Karpas-422 (cell line): ENCODE measurements around the gene BDKRB1. TPM values are rescaled to one million over a fixed set of nuclear protein-coding genes. Genes with fewer than 3 reads are reported as not detected.

ENCODE experiments used
- DNase-seq: peaks from one replicate; pipeline ENCODE4 v3.0.0-alpha.2; 2015
- H2AFZ ChIP-seq: fragments of 200-600 bp; sonication (generic); 2 replicates; pipeline ENCODE4 v1.6.1; 2014; ENCODE audit warnings: antibody characterized with exemption, low read length, mixed read lengths
- H3K27ac ChIP-seq: fragments of 200-600 bp; sonication (generic); 2 replicates; pipeline ENCODE4 v1.5.1; 2014; ENCODE audit warnings: mild to moderate bottlenecking, low read length, moderate library complexity
- H3K27me3 ChIP-seq: fragments of 200-600 bp; sonication (generic); 2 replicates; pipeline ENCODE4 v1.6.1; 2014; ENCODE audit warnings: low read length, mixed read lengths
- H3K36me3 ChIP-seq: fragments of 200-600 bp; sonication (generic); 2 replicates; pipeline ENCODE4 v1.6.1; 2014; ENCODE audit warnings: low read length, mixed read lengths; ENCODE audit not compliant: insufficient read depth
- H3K4me1 ChIP-seq: fragments of 200-600 bp; sonication (generic); 2 replicates; pipeline ENCODE4 v1.6.1; 2014; ENCODE audit warnings: mild to moderate bottlenecking, low read length, mixed read lengths
- H3K4me2 ChIP-seq: fragments of 200-600 bp; sonication (generic); 2 replicates; pipeline ENCODE4 v1.6.1; 2014; ENCODE audit warnings: low read length, low read depth, mild to moderate bottlenecking; ENCODE audit not compliant: poor library complexity, severe bottlenecking
- H3K4me3 ChIP-seq: fragments of 200-600 bp; sonication (generic); 2 replicates; pipeline ENCODE4 v1.5.1; 2014; ENCODE audit warnings: mild to moderate bottlenecking, antibody characterized with exemption, low read length, mixed read lengths
- H3K79me2 ChIP-seq: fragments of 200-600 bp; sonication (generic); 2 replicates; pipeline ENCODE4 v1.6.1; 2014; ENCODE audit warnings: mild to moderate bottlenecking, low read length, mixed read lengths
- H3K9ac ChIP-seq: fragments of 200-600 bp; sonication (generic); 2 replicates; pipeline ENCODE4 v1.6.0; 2014; ENCODE audit warnings: low read length
- H3K9me2 ChIP-seq: fragments of 200-600 bp; sonication (generic), shearing (Covaris generic); replicated peaks from 2 replicates; pipeline ENCODE4 v1.6.0; 2014; ENCODE audit warnings: mild to moderate bottlenecking, low read length, moderate library complexity; ENCODE audit not compliant: insufficient read depth
- H3K9me3 ChIP-seq: fragments of 300-700, 200-600 bp; sonication (generic); 2 replicates; pipeline ENCODE4 v1.6.1; 2014; ENCODE audit warnings: low read length, mixed read lengths
- H4K20me1 ChIP-seq: fragments of 200-600 bp; sonication (generic); 2 replicates; pipeline ENCODE4 v1.6.1; 2014; ENCODE audit warnings: mild to moderate bottlenecking, antibody characterized with exemption, low read length, low read depth; ENCODE audit not compliant: insufficient read depth
- total RNA-seq: library from RNA; depleted of rRNA; stranded (reverse); fragments of >200 nt; shearing (Covaris generic); gene quantifications from 2 replicates; pipeline ENCODE4 v1.2.3, GENCODE V29; 2014; ENCODE audit warnings: low replicate concordance

The BDKRB1 gene
- total RNA-seq, 1 experiment from 2014 or later = not detected

- no peaks in the 10 kb centered on the region for H3K36me3 ChIP-seq
- no peak for DNase-seq
- no peak overlapping the region for H3K9ac ChIP-seq
- H3K27me3 ChIP-seq = no peaks in the 10 kb centered on the region
- no peaks in the 10 kb centered on the region for H3K9me2 ChIP-seq
- H3K9me3 ChIP-seq = no peaks in the 10 kb centered on the region
- H3K4me3 ChIP-seq = no peak overlapping the region
- H2AFZ ChIP-seq = no peak overlapping the region
- no peaks in the 10 kb centered on the region for H4K20me1 ChIP-seq
- H3K79me2 ChIP-seq = no peaks in the 10 kb centered on the region
- no peak overlapping the region for H3K4me2 ChIP-seq
- H3K4me1 ChIP-seq = no peaks in the 10 kb centered on the region
- no peak overlapping the region for H3K27ac ChIP-seq
These were observed 40.4 kb upstream of the BDKRB1 start for GRCh38 chr14:96215452-96216244.

DNA sequence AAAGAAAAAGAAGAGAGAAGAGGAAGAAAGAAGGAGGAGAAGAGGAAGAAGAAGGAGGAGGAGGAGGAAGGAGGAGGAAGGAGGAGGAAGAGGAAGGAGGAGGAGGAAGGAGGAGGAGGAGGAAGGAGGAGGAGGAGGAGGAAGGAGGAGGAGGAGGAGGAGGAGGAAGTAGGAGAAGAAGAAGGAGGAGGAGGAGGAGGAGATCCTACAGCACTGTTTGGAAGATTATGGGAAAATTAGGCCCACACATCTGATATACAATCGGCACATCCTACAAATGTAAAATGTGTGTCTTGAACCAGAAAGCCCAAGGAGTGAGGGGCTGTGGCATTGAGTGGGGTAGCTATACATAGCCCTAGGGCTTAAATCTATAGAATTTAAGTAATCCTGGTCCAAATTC is 39.4 kb upstream of the BDKRB1 start:
- Histone ChIP-seq H3K4me2 (no peak overlapping the region), H3K4me3 (no peak overlapping the region), H4K20me1 (no peaks in the 10 kb centered on the region), H3K27me3 (no peaks in the 10 kb centered on the region), H3K36me3 (no peaks in the 10 kb centered on the region), H3K27ac (no peak overlapping the region), H3K9me3 (no peaks in the 10 kb centered on the region), H3K9me2 (no peaks in the 10 kb centered on the region), H3K79me2 (no peaks in the 10 kb centered on the region), H3K4me1 (no peaks in the 10 kb centered on the region), H3K9ac (no peak overlapping the region), H2AFZ (no peak overlapping the region)
- DNase-seq = no peak

GRCh38 chr14:96217376-96217913 is 38.6 kb upstream of the BDKRB1 start:
- Histone ChIP-seq H4K20me1 (no peaks in the 10 kb centered on the region), H3K9me3 (no peaks in the 10 kb centered on the region), H3K36me3 (no peaks in the 10 kb centered on the region), H3K4me3 (no peak overlapping the region), H3K9me2 (no peaks in the 10 kb centered on the region), H3K27ac (no peak overlapping the region), H3K79me2 (no peaks in the 10 kb centered on the region), H3K4me1 (no peaks in the 10 kb centered on the region), H3K9ac (no peak overlapping the region), H3K4me2 (no peak overlapping the region), H3K27me3 (no peaks in the 10 kb centered on the region), H2AFZ (no peak overlapping the region)
- no peak for DNase-seq

- Histone ChIP-seq H3K36me3 (no peaks in the 10 kb centered on the region), H3K9me2 (no peaks in the 10 kb centered on the region)
These were observed 34.8 kb upstream of the BDKRB1 start for GRCh38 chr14:96221109-96221650.

GRCh38 chr14:96221841-96222240 is 34.2 kb upstream of the BDKRB1 start:
- no peaks in the 10 kb centered on the region for H3K36me3 ChIP-seq
- no peaks in the 10 kb centered on the region for H3K9me3 ChIP-seq
- no peak for DNase-seq
- H3K27me3 ChIP-seq = no peaks in the 10 kb centered on the region
- H3K4me3 ChIP-seq = no peak overlapping the region
- H3K27ac ChIP-seq = no peak overlapping the region
- H3K9me2 ChIP-seq = no peaks in the 10 kb centered on the region
- no peaks in the 10 kb centered on the region for H4K20me1 ChIP-seq
- no peaks in the 10 kb centered on the region for H3K79me2 ChIP-seq
- no peak overlapping the region for H3K9ac ChIP-seq
- no peak overlapping the region for H3K4me2 ChIP-seq
- no peaks in the 10 kb centered on the region for H3K4me1 ChIP-seq
- H2AFZ ChIP-seq = no peak overlapping the region

More at GRCh38 chr14:96221109-96221650, 34.8 kb upstream of the BDKRB1 start:
- H3K4me1 ChIP-seq = no peaks in the 10 kb centered on the region
- no peaks in the 10 kb centered on the region for H4K20me1 ChIP-seq
- H3K79me2 ChIP-seq = no peaks in the 10 kb centered on the region
- no peak for DNase-seq
- no peak overlapping the region for H3K4me2 ChIP-seq
- no peak overlapping the region for H3K4me3 ChIP-seq
- no peak overlapping the region for H3K9ac ChIP-seq
- no peaks in the 10 kb centered on the region for H3K9me3 ChIP-seq
- H3K27ac ChIP-seq = no peak overlapping the region
- H2AFZ ChIP-seq = no peak overlapping the region
- H3K27me3 ChIP-seq = no peaks in the 10 kb centered on the region

DNA sequence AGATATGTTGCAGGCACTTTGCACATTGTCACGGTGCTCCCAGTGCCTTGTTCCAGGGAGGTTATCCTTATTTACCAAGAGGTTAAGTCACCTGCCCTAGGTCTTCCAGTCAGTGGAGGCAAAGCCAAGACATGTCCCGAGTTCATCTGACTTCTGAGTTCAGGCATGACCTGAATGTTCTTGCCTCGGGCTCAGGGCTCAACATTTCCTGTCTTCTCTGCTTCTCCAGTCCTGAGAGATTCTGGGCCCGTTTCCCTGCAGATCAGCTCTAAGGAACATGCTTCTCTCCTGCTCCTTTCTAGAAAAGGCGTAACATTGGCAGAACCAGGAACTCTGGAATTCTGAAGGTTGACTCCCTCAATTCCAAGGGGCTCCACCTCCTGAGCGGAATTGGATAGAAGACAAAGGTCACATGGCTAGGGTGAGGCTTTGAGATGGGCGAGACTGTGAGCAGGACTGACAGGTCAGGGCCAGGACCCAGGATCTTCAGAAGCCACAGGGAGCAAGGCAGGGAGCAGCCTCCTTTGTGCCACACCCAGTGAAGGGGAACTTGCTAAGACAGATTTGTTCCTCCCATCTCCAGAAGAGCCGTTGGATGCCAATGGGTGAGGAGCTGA is 31.4 kb upstream of the BDKRB1 start:
- no peaks in the 10 kb centered on the region for H3K79me2 ChIP-seq
- H3K4me3 ChIP-seq = no peak overlapping the region
- no peak overlapping the region for H3K4me2 ChIP-seq
- no peak overlapping the region for H3K27ac ChIP-seq
- no peaks in the 10 kb centered on the region for H3K27me3 ChIP-seq
- no peaks in the 10 kb centered on the region for H3K9me2 ChIP-seq
- H3K9me3 ChIP-seq = no peaks in the 10 kb centered on the region
- no peaks in the 10 kb centered on the region for H4K20me1 ChIP-seq
- H2AFZ ChIP-seq = no peak overlapping the region
- DNase-seq = no peak
- no peaks in the 10 kb centered on the region for H3K4me1 ChIP-seq
- H3K9ac ChIP-seq = no peak overlapping the region
- no peaks in the 10 kb centered on the region for H3K36me3 ChIP-seq

GRCh38 chr14:96225213-96225612 is 30.8 kb upstream of the BDKRB1 start:
- Histone ChIP-seq H3K36me3 (no peaks in the 10 kb centered on the region), H2AFZ (no peak overlapping the region), H3K27ac (no peak overlapping the region), H3K79me2 (no peaks in the 10 kb centered on the region), H3K27me3 (no peaks in the 10 kb centered on the region), H3K9ac (no peak overlapping the region), H3K4me1 (no peaks in the 10 kb centered on the region), H3K9me2 (no peaks in the 10 kb centered on the region), H3K9me3 (no peaks in the 10 kb centered on the region), H4K20me1 (no peaks in the 10 kb centered on the region), H3K4me2 (no peak overlapping the region), H3K4me3 (no peak overlapping the region)
- DNase-seq = no peak

DNA sequence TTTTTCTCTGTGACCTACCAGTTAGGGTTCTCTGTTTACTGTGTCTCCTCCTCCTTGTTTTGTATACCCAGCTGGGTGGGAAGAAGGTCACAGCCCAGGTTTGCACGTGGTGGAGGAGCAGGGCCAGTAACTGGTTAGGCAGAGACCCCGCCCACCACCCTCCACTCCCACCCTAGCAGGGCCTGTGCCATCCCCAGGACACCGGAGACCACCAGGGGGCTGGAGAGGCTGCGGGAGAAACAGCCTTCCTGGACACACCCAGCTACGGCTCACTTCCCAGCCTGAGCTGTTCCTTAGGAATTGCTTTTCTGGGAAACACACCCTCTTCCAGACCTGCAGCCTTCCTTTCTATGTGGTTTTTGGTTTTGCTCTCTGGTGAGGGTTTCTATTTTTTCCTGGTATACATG is 30.3 kb upstream of the BDKRB1 start:
- no peaks in the 10 kb centered on the region for H3K4me1 ChIP-seq
- H3K79me2 ChIP-seq = no peaks in the 10 kb centered on the region
- no peak overlapping the region for H3K27ac ChIP-seq
- H3K4me3 ChIP-seq = no peak overlapping the region
- no peaks in the 10 kb centered on the region for H4K20me1 ChIP-seq
- no peaks in the 10 kb centered on the region for H3K9me3 ChIP-seq
- no peaks in the 10 kb centered on the region for H3K27me3 ChIP-seq
- no peak for DNase-seq
- no peak overlapping the region for H3K9ac ChIP-seq
- H3K9me2 ChIP-seq = no peaks in the 10 kb centered on the region
- H2AFZ ChIP-seq = no peak overlapping the region
- no peak overlapping the region for H3K4me2 ChIP-seq
- no peaks in the 10 kb centered on the region for H3K36me3 ChIP-seq
